GM23338 (cell line): ENCODE measurements around the gene AFTPH. TPM values are rescaled to one million over a fixed set of nuclear protein-coding genes. Genes with fewer than 3 reads are reported as not detected.

Experiments
- ATAC-seq: fragments of 200-7000 bp; cut with Tn5 transposase; 3 replicates; pipeline ENCODE4 v1.9.1; 2020
- DNase-seq: peaks from one replicate; pipeline ENCODE4 v3.0.0-alpha.2; 2015; ENCODE audit warnings: low spot score
- H2AFZ ChIP-seq: fragments of 200-600 bp; sonication (generic); 2 replicates; pipeline ENCODE4 v1.8.0; 2016; ENCODE audit warnings: antibody characterized with exemption, mild to moderate bottlenecking, moderate library complexity
- H3F3A ChIP-seq: fragments of 200-600 bp; sonication (generic); replicated peaks from 2 replicates; pipeline ENCODE4 v1.8.0; 2017; ENCODE audit warnings: antibody characterized with exemption, mixed run types, low read depth
- H3K27ac ChIP-seq: fragments of 200-600 bp; sonication (generic); 2 replicates; pipeline ENCODE4 v1.6.1; 2016; ENCODE audit warnings: low read depth
- H3K27me3 ChIP-seq: fragments of 200-600 bp; sonication (generic); 2 replicates; pipeline ENCODE4 v1.8.0; 2016; ENCODE audit warnings: mild to moderate bottlenecking, mixed run types, moderate library complexity; ENCODE audit not compliant: insufficient read depth
- H3K36me3 ChIP-seq: fragments of 200-600 bp; sonication (generic); 2 replicates; pipeline ENCODE4 v1.8.0; 2016; ENCODE audit warnings: mild to moderate bottlenecking; ENCODE audit not compliant: insufficient read depth
- H3K4me1 ChIP-seq: fragments of 200-600 bp; sonication (generic); 2 replicates; pipeline ENCODE4 v1.8.0; 2016; ENCODE audit warnings: mild to moderate bottlenecking, moderate library complexity; ENCODE audit not compliant: insufficient read depth
- H3K4me2 ChIP-seq: fragments of 200-600 bp; sonication (generic); 2 replicates; pipeline ENCODE4 v1.7.1; 2017; ENCODE audit warnings: mixed run types
- H3K4me3 ChIP-seq: fragments of 200-600 bp; sonication (generic); 2 replicates; pipeline ENCODE4 v1.6.1; 2016; ENCODE audit warnings: mixed run types
- H3K79me2 ChIP-seq: fragments of 200-600 bp; sonication (generic); replicated peaks from 2 replicates; pipeline ENCODE4 v1.8.0; 2017; ENCODE audit warnings: mild to moderate bottlenecking; ENCODE audit not compliant: insufficient read depth
- H3K9me2 ChIP-seq: fragments of 200-600 bp; sonication (generic); 2 replicates; pipeline ENCODE4 v1.8.0; 2017; ENCODE audit not compliant: insufficient read depth
- H4K20me1 ChIP-seq: fragments of 200-600 bp; sonication (generic); replicated peaks from 2 replicates; pipeline ENCODE4 v1.8.0; 2017; ENCODE audit warnings: mild to moderate bottlenecking; ENCODE audit not compliant: insufficient read depth
- H3K27ac Mint-ChIP-seq: 2 replicates; pipeline ENCODE4 v1.8.0; 2020; ENCODE audit warnings: inconsistent platforms, mild to moderate bottlenecking, moderate library complexity, mixed read lengths
- H3K27me3 Mint-ChIP-seq: 3 replicates; pipeline ENCODE4 v1.8.0; 2022; ENCODE audit warnings: low read depth, mild to moderate bottlenecking, moderate library complexity, mixed read lengths, inconsistent platforms; ENCODE audit not compliant: insufficient read depth, poor library complexity
- H3K36me3 Mint-ChIP-seq: 3 replicates; pipeline ENCODE4 v1.8.0; 2021; ENCODE audit warnings: low read depth, mild to moderate bottlenecking, inconsistent platforms, moderate library complexity, mixed read lengths
- H3K4me1 Mint-ChIP-seq: 3 replicates; pipeline ENCODE4 v1.8.0; 2020; ENCODE audit warnings: mild to moderate bottlenecking, inconsistent platforms, mixed read lengths
- H3K4me3 Mint-ChIP-seq: 3 replicates; pipeline ENCODE4 v1.8.0; 2021; ENCODE audit warnings: moderate library complexity, mild to moderate bottlenecking, inconsistent platforms, mixed read lengths
- H3K9me3 Mint-ChIP-seq: 3 replicates; pipeline ENCODE4 v1.8.0; 2020; ENCODE audit warnings: moderate library complexity, mild to moderate bottlenecking, inconsistent platforms, mixed read lengths
- CREB1 ChIP-seq: fragments of 250-450 bp; sonication (Bioruptor Pico); IDR thresholded peaks from 2 replicates; pipeline ENCODE4 v1.5.0; 2020; ENCODE audit warnings: low read depth, mild to moderate bottlenecking, moderate library complexity
- ETS1 ChIP-seq: IDR thresholded peaks from 2 replicates; pipeline ENCODE4 v1.6.1; 2016; ENCODE audit warnings: antibody characterized with exemption
- EZH2 ChIP-seq: fragments of 200-600 bp; sonication (generic); IDR thresholded peaks from one replicate; pipeline ENCODE4 v1.8.0; 2017; ENCODE audit warnings: antibody characterized with exemption, mild to moderate bottlenecking, low read depth; ENCODE audit not compliant: unreplicated experiment
- EZH2phosphoT487 ChIP-seq: fragments of 200-600 bp; sonication (generic); IDR thresholded peaks from one replicate; pipeline ENCODE4 v1.8.1; 2018; ENCODE audit warnings: antibody characterized with exemption; ENCODE audit not compliant: unreplicated experiment
- JUNB ChIP-seq: IDR thresholded peaks from one replicate; pipeline ENCODE4 v1.6.1; 2016; ENCODE audit warnings: antibody characterized with exemption; ENCODE audit not compliant: unreplicated experiment
- NANOG ChIP-seq: IDR thresholded peaks from 2 replicates; pipeline ENCODE4 v1.6.1; 2016; ENCODE audit warnings: antibody characterized with exemption, borderline replicate concordance
- POLR2AphosphoS5 ChIP-seq: IDR thresholded peaks from 2 replicates; pipeline ENCODE4 v1.6.1; 2016; ENCODE audit warnings: antibody characterized with exemption, low read depth
- STAT1 ChIP-seq: IDR thresholded peaks from one replicate; pipeline ENCODE4 v1.6.1; 2016; ENCODE audit warnings: antibody characterized with exemption; ENCODE audit not compliant: unreplicated experiment
- ZNF114 ChIP-seq: fragments of 250-450 bp; sonication (Bioruptor Pico); IDR thresholded peaks from 2 replicates; pipeline ENCODE4 v1.5.0; 2020; ENCODE audit warnings: mild to moderate bottlenecking, moderate library complexity
- ZNF331 ChIP-seq: fragments of 250-450 bp; sonication (Bioruptor Pico); IDR thresholded peaks from 2 replicates; pipeline ENCODE4 v1.5.0; 2020; ENCODE audit warnings: low read depth, mild to moderate bottlenecking, moderate library complexity
- polyA plus RNA-seq: library from polyadenylated mRNA; unstranded; fragments of >200 nt; fragmentation: Nextera tagmentation; extraction: Ambion mirVana; gene quantifications from 2 replicates; pipeline ENCODE4 v1.2.1, GENCODE V29; 2016
- total RNA-seq: library from RNA; depleted of rRNA; stranded (reverse); fragments of >200 nt; shearing (Covaris generic); gene quantifications from 2 replicates; pipeline ENCODE4 v1.2.3, GENCODE V29; 2014
- TF ChIP-seq, protein P1 (sequence below): IDR thresholded peaks from one replicate; pipeline ENCODE4 v1.6.1; 2018; ENCODE audit warnings: antibody characterized with exemption; ENCODE audit not compliant: unreplicated experiment
- TF ChIP-seq, protein P2 (sequence below), 2 experiments: fragments of 200-600 bp in 1 of 2; sonication (generic) in 1 of 2; conservative IDR thresholded peaks; 2 replicates each; pipeline versions ENCODE4 v1.5.1 to v1.6.1; 2016 to 2017; ENCODE audit warnings: antibody characterized with exemption in 2 of 2, low read depth in 2 of 2, mild to moderate bottlenecking in 2 of 2, moderate library complexity in 1 of 2
- TF ChIP-seq, protein P3 (sequence below): fragments of 250-450 bp; sonication (Bioruptor Pico); IDR thresholded peaks from 2 replicates; pipeline ENCODE4 v1.5.0; 2020; ENCODE audit warnings: mild to moderate bottlenecking, moderate library complexity

AFTPH gene
- total and polyA plus RNA-seq, 2 experiments from 2014 or later: 14.9 to 20.6 TPM

GRCh38 chr2:64477979-64478378, 46.1 kb upstream of the AFTPH start:
- no peak for ATAC-seq
- Histone ChIP-seq H3K4me2 (no peak overlapping the region), H3K9me2 (peaks cover 3% of the 10 kb centered on the region; the same call in 1 of the 2 replicates), H2AFZ (no peak overlapping the region), H4K20me1 (no peaks in the 10 kb centered on the region), H3K4me3 (no peak overlapping the region), H3K79me2 (no peaks in the 10 kb centered on the region), H3K27ac (no peak overlapping the region), H3K4me1 (peaks cover 12% of the 10 kb centered on the region), H3K36me3 (no peaks in the 10 kb centered on the region), H3K27me3 (no peaks in the 10 kb centered on the region), H3F3A (no peaks in the 10 kb centered on the region)
- Mint-ChIP-seq H3K36me3 (no peaks in the 10 kb centered on the region), H3K9me3 (no peaks in the 10 kb centered on the region), H3K27me3 (peaks cover 4% of the 10 kb centered on the region), H3K4me3 (no peak overlapping the region), H3K4me1 (peaks cover 14% of the 10 kb centered on the region), H3K27ac (no peak overlapping the region)
- TF ChIP-seq, protein P1, sequence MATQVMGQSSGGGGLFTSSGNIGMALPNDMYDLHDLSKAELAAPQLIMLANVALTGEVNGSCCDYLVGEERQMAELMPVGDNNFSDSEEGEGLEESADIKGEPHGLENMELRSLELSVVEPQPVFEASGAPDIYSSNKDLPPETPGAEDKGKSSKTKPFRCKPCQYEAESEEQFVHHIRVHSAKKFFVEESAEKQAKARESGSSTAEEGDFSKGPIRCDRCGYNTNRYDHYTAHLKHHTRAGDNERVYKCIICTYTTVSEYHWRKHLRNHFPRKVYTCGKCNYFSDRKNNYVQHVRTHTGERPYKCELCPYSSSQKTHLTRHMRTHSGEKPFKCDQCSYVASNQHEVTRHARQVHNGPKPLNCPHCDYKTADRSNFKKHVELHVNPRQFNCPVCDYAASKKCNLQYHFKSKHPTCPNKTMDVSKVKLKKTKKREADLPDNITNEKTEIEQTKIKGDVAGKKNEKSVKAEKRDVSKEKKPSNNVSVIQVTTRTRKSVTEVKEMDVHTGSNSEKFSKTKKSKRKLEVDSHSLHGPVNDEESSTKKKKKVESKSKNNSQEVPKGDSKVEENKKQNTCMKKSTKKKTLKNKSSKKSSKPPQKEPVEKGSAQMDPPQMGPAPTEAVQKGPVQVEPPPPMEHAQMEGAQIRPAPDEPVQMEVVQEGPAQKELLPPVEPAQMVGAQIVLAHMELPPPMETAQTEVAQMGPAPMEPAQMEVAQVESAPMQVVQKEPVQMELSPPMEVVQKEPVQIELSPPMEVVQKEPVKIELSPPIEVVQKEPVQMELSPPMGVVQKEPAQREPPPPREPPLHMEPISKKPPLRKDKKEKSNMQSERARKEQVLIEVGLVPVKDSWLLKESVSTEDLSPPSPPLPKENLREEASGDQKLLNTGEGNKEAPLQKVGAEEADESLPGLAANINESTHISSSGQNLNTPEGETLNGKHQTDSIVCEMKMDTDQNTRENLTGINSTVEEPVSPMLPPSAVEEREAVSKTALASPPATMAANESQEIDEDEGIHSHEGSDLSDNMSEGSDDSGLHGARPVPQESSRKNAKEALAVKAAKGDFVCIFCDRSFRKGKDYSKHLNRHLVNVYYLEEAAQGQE: no peak
- TF ChIP-seq EZH2phosphoT487: no peak
- TF ChIP-seq, protein P2, sequence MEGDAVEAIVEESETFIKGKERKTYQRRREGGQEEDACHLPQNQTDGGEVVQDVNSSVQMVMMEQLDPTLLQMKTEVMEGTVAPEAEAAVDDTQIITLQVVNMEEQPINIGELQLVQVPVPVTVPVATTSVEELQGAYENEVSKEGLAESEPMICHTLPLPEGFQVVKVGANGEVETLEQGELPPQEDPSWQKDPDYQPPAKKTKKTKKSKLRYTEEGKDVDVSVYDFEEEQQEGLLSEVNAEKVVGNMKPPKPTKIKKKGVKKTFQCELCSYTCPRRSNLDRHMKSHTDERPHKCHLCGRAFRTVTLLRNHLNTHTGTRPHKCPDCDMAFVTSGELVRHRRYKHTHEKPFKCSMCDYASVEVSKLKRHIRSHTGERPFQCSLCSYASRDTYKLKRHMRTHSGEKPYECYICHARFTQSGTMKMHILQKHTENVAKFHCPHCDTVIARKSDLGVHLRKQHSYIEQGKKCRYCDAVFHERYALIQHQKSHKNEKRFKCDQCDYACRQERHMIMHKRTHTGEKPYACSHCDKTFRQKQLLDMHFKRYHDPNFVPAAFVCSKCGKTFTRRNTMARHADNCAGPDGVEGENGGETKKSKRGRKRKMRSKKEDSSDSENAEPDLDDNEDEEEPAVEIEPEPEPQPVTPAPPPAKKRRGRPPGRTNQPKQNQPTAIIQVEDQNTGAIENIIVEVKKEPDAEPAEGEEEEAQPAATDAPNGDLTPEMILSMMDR (conservative IDR thresholded peaks at IDR 0.05; ENCODE audit: low read depth in 2 of 2): no peak
- no peak for TF ChIP-seq ZNF114 (CRISPR knock-in tag)
- TF ChIP-seq JUNB: no peak
- no peak for TF ChIP-seq EZH2
- TF ChIP-seq, protein P3, sequence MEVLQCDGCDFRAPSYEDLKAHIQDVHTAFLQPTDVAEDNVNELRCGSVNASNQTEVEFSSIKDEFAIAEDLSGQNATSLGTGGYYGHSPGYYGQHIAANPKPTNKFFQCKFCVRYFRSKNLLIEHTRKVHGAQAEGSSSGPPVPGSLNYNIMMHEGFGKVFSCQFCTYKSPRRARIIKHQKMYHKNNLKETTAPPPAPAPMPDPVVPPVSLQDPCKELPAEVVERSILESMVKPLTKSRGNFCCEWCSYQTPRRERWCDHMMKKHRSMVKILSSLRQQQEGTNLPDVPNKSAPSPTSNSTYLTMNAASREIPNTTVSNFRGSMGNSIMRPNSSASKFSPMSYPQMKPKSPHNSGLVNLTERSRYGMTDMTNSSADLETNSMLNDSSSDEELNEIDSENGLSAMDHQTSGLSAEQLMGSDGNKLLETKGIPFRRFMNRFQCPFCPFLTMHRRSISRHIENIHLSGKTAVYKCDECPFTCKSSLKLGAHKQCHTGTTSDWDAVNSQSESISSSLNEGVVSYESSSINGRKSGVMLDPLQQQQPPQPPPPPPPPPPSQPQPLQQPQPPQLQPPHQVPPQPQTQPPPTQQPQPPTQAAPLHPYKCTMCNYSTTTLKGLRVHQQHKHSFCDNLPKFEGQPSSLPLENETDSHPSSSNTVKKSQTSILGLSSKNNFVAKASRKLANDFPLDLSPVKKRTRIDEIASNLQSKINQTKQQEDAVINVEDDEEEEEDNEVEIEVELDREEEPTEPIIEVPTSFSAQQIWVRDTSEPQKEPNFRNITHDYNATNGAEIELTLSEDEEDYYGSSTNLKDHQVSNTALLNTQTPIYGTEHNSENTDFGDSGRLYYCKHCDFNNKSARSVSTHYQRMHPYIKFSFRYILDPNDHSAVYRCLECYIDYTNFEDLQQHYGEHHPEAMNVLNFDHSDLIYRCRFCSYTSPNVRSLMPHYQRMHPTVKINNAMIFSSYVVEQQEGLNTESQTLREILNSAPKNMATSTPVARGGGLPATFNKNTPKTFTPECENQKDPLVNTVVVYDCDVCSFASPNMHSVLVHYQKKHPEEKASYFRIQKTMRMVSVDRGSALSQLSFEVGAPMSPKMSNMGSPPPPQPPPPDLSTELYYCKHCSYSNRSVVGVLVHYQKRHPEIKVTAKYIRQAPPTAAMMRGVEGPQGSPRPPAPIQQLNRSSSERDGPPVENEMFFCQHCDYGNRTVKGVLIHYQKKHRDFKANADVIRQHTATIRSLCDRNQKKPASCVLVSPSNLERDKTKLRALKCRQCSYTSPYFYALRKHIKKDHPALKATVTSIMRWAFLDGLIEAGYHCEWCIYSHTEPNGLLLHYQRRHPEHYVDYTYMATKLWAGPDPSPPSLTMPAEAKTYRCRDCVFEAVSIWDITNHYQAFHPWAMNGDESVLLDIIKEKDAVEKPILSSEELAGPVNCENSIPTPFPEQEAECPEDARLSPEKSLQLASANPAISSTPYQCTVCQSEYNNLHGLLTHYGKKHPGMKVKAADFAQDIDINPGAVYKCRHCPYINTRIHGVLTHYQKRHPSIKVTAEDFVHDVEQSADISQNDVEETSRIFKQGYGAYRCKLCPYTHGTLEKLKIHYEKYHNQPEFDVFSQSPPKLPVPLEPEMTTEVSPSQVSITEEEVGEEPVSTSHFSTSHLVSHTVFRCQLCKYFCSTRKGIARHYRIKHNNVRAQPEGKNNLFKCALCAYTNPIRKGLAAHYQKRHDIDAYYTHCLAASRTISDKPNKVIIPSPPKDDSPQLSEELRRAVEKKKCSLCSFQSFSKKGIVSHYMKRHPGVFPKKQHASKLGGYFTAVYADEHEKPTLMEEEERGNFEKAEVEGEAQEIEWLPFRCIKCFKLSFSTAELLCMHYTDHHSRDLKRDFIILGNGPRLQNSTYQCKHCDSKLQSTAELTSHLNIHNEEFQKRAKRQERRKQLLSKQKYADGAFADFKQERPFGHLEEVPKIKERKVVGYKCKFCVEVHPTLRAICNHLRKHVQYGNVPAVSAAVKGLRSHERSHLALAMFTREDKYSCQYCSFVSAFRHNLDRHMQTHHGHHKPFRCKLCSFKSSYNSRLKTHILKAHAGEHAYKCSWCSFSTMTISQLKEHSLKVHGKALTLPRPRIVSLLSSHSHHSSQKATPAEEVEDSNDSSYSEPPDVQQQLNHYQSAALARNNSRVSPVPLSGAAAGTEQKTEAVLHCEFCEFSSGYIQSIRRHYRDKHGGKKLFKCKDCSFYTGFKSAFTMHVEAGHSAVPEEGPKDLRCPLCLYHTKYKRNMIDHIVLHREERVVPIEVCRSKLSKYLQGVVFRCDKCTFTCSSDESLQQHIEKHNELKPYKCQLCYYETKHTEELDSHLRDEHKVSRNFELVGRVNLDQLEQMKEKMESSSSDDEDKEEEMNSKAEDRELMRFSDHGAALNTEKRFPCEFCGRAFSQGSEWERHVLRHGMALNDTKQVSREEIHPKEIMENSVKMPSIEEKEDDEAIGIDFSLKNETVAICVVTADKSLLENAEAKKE: no peak
- TF ChIP-seq NANOG: no peak
- no peak for TF ChIP-seq POLR2AphosphoS5
- no peak for TF ChIP-seq ETS1
- no peak for TF ChIP-seq ZNF331 (CRISPR knock-in tag)
- no peak for TF ChIP-seq CREB1 (CRISPR knock-in tag)
- TF ChIP-seq STAT1: no peak
- no peak for DNase-seq
